Skin of body (tissue), 2 donors: ENCODE results near the gene GPR89B. TPM values are rescaled to one million over a fixed set of nuclear protein-coding genes. Genes with fewer than 3 reads are reported as not detected.
"Not testable (repeated sequence)": the region's sequence is repeated elsewhere in the genome, so short reads cannot be mapped to it uniquely, and the experiment has no call there.

ENCODE experiments used
- DNase-seq: peaks from one replicate; lab custom pipeline; 2025; lab: John Stamatoyannopoulos, UW
- total RNA-seq: library from RNA; depleted of rRNA; stranded (reverse); fragments of >200 nt; gene quantifications from one replicate; pipeline ENCODE4 v1.2.3, GENCODE V29; 2014

The GPR89B gene
- total RNA-seq = 16.2 TPM

DNA sequence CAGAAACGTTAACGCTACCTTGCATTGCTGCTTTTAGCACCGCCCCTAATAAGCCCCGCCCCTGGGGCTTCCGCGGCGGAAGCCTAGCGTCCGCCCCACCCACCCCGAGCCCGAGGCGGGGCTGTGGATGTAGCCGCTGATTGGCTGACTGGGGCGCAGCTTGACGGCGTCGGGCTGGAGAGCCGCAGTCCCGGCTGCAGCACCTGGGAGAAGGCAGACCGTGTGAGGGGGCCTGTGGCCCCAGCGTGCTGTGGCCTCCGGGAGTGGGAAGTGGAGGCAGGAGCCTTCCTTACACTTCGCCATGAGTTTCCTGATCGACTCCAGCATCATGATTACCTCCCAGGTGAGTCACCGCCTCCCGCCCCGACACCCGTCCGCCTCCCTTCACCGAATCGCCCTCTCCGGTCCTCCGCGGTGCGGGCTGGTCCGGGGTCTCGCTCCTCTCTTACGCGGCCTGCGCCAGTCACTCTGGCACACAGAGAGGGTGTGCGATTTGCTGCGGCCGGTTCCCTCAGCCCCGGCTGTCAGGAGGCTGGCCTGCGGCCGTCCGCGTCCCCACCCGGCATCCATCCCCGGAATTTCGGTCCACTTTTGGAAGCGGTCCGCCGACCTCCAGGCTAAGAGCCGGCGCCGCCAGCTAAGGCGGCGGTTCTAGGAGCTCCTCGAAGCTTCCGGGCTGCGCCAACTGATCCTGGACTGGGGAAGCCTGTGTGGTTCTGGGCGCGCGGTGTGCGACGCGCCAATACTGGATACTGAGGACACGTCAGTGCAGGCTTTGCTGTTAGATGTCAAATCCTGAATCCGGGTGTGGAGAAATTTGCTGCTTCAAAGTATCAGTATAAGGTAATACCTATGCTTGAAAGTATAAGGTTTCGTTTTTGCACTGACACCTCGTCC is at the start of gene GPR89B:
TSS of gene GPR89B (plus strand) at position 185 of the 897 bp plus-strand sequence. CDS start at position 302, 117 bp downstream.
- peak; percentile 33 for DNase-seq

DNA sequence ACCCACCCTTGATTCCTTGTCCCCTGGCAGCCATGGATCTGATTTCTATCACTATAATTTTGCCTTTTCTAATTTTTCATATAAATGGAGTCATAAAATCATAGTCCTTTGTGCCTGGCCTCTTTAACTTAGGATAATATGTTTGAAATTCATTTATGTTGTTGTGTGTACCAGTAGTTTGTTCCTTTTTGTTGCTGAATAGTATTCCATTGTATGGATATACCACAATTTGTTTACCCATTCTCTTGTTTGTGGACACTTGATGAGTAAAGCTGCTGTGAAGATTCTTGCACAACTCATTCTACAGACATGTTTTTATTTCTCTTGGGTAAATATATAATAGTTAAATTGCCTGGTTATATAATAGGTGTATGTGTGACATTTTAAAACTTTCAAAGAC is 48.3 kb upstream of the GPR89B start:
- DNase-seq = no peak

DNA sequence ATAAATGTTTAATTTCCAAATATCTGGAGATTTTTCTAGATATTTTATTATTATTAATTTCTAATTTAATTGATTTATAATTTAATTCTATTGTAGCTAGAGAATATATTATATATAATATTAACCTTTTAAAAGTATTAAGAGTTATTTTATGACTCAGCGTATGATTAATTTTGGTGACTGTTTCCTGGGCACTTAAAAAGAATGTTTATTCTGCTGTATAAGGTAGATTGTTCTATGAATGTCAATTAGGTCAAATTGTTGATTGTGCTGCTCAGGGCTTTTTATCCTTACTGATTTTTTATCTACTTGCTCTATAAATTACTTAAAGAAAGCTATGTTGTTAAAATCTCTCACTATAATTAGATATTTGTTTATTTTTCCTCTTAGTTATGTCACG is 45.7 kb upstream of the GPR89B start:
- no peak for DNase-seq

DNA sequence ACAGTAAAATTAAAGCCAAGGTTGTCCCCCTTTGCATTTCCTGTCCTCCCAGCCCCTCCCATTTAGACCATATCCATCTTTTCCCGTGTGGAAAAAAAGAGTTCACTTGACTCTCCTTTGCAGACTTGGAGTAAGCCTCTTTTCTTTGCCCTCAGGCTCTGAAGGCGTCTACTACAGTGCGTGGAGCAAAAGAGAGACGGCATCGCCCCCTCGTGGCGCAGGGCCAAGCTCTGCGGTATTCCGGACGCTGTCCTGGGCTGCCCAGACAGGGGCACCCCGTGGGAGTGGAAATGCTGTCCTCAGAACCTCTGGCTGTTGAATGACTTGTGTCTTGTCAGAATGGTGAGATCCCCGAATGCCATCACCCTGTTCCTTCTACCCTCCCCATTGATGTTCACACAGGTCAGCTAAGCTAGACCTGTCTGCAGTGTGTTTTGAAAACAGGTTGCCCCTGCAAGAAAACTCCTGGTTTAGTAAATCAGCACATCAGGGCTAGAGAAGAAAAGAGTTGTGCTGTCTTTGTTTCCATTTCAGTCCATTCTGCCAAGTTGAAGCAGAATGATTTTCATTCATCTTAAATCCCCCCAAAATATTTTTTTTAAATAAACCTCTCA is 37.9 kb upstream of the GPR89B start:
- DNase-seq = no peak

DNA sequence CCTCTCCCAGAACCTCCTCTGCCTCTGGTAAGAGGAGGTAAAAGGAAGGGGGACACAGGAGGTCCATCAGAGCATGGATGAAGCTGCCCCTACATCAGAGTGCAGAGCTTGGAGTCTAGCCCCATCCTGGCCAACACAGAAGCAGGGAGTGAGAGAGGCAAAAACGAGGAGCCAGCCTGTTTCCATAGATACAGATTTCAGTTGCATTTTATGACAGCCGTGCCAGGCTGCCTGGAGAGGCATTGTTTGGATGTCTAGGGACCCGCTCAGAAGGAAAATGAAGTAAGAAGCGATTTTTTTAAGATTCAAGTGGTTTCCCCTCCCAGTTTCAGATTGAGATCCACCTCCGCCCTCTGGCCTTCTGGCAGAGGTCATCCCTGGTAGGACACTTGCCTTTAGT is 37.1 kb upstream of the GPR89B start:
- DNase-seq = no peak

DNA sequence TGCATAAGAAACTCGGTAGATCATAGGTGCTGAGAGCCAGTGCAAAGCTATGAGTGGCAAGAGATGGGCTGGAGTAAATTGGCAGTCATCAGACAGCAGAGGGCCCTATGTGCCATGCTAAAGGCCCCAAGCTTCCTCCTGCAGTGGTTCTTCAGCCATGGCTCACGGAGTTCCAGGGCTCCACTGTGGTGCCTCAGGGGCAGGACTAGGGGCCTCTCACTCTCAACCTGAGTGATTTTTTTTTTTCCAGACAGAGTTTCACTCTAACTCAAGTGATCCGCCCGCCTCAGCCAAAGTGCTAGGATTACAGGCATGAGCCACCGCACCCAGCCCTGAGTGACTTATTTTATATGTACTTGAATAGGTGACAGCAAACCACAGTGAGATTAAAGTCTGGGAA is 36.0 kb upstream of the GPR89B start:
- DNase-seq = no peak

DNA sequence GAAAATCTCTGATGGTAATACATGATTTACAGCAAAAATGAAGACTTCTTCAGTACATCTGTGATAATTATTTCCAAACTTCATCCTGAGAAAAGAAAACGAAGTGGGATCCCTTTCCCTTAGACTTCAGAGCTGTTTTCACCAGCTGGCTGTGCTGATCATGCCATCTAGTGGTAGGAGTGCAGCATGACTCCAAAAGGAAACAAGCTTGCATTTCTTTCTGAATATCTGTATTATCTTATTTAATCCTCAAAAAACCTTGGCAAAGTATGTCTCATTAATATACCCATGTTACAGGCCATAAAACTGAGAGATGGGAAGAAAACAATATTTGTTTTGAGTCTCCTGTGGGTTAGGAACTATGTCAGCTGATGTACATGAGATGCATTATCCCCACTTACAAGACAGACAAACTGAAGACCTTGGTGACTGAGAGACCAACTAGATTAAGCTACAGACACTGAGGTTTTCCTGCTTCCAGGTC is 35.4 kb upstream of the GPR89B start:
- DNase-seq = peak; percentile 68

DNA sequence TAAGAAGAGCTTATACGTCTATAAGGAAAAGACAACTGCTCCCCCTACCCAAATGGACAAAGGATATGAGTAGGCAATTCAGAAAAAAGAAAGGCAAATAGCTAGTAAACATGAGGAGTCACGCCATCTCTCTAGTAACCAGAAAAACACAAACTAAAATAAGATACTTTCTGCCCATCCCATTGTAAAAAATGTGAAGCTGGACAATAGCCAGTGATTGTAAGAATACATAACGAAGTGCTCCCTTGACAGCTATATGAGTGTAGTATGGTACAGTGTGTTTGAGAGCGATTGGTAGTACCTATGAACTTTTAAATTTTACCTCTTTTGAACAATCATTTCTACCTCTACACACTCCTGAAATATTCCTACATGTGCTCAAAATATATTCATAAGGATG is 33.1 kb upstream of the GPR89B start:
- DNase-seq = no peak

DNA sequence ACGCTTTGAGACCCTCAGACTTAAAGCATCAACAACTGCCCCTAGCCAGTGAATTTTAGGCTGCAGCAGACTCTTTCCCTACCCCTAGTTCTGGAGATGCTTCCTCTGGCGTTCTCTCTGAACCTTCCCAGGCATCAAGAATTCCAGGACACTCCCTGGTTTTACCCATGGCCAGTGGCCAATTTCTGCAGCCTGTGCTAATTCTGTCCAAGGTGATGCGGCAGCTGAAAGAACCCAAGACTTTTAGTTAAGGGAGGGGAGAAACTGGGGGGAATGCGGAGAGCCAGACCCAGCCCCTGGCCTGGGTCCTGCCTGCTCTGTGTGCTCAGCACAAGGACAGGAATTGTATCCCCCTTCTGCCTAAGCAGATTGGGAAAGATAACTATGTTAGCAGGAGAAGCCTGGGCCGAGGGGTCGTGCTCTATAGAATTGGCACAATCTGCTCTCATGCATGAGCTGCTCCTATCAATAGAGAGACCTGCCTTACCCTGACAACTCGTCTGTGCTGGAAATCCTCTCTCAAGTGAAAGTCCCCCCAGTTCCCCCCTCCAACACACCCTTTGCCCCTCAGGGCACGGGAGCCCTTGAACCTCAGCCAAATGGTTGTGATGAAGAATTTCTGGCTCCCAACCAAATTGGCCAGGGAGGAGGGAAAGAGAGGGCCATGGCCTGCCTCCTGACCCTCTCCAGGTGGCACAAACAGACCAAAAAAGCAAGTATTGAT is 31.0 kb upstream of the GPR89B start:
- no peak for DNase-seq

DNA sequence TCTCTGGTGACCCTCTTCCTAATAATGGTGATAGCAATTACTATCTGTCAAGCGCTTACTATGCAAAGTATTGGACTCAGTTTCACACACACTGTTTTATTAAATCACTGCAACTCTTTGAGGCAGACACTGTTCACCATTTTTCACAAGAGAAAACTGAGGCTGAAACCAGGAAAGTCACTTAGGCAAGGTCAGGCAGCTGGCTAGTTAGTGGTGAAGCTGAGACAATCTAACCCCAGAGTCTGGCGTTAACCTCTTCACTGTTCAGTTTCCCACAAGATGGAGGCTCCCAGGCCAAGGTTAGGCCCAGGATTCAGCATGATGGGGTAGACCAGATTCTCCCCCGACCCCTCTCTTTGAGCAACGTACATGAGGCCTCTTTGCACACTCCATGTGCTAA is 30.4 kb upstream of the GPR89B start:
- no peak for DNase-seq

DNA sequence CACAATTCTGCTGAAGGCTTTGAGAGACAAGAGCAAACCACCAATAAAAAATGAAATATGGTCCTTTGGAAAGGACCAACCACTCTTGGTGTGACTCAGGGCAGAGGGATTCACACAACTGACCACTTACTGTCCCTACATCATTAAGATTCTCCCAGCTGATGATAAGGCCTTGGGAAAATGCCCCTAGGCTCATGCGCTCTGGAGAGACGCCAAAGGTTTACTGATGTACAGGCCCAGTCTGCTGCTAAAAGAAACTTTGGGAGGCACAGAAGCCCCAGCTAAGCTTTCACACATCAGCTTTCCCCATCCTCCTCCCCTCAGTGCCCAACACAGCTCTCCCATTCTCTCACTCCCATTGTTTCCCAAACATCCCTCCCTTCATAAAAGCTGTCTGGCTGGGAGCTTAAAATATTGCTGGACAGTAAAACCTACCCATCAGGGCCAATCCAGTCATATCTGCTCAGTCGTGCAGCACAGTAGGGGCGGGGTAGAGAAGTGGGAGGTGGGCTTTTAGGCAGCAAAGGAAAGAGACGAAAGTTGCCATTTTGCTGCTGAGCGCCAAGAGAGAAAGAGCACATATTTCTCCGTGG is 25.9 kb upstream of the GPR89B start, which contains the start of gene GJA8:
TSS of gene GJA8 (plus strand) at position 543 of the 593 bp plus-strand sequence. CDS start 5,161 bp downstream, outside the sequence.
- DNase-seq = no peak

DNA sequence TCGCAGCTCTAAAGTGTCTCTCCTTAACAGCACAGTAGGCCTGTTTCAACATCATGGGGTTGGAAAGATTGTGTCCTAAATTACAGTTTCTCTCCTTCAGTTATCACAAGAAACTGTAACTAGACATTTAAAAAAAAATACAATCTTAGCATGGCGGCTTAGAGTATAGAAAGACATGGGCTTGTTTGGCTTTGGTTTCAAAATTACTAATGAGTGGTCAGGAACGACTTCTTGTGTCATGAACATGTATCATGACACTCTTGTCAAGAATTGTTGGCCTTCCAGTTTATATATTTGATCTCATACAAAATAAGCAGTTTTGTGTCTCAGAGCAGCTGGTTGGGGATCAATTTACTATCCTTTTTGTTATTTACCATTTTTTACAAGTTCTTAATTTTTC is 23.5 kb upstream of the GPR89B start:
- DNase-seq = no peak

DNA sequence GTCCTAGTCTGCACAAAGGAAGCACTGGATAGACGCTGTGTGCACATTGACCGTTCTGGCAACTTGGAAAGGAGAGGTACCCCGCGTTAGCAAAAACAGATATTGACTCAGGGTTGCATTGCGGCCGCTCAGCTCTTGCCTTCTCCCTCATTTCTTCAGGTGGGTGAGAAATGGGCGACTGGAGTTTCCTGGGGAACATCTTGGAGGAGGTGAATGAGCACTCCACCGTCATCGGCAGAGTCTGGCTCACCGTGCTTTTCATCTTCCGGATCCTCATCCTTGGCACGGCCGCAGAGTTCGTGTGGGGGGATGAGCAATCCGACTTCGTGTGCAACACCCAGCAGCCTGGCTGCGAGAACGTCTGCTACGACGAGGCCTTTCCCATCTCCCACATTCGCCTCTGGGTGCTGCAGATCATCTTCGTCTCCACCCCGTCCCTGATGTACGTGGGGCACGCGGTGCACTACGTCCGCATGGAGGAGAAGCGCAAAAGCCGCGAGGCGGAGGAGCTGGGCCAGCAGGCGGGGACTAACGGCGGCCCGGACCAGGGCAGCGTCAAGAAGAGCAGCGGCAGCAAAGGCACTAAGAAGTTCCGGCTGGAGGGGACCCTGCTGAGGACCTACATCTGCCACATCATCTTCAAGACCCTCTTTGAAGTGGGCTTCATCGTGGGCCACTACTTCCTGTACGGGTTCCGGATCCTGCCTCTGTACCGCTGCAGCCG is 20.3 kb upstream of the GPR89B start:
- no peak for DNase-seq

DNA sequence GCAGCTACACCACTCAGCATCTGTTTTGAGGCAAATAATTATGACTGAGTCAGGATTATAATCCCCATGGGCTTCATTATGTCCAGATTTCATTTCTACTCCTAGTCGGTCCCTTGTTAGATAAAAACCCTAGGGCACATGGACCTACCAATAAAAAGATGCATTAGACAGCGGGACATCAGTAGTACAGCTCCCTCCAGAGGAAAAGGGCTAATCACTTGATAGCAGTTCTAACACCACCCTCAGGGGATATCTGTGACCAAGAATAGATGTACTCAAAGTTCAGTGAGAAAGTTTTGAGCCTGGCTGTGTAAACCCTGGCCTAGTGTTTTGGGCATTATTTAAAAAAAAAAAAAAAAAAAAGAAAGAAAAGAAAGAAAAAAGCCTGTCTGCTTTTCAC is 15.7 kb upstream of the GPR89B start:
- peak; percentile 4 for DNase-seq

DNA sequence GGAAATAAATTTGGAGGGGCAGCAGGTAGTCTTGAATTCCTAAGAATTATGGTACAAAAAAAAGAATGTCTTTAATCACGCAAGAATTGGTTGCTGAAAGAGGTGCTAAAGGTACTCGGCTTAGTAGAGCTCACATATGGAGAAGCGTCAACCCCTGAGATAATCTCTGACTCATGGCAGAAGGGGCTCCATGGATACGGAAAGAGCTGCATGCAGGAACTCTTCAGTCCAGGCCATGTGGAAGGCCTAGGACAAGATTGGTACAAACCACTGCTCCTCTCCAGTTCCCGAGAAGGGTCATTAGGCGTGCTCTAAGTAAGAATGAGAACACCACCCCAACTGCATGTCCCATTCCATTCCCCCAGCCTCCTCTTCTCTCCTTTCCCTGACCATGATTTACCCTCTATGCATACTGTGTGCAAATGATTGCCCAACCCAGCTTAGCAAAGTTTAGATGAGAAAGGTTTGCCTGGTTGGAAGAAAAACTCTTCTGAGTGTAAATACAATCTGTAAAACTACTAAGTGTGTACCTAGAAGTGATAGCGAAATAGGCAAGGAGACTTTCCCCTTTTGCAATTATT is 14.8 kb upstream of the GPR89B start:
- DNase-seq = no peak

DNA sequence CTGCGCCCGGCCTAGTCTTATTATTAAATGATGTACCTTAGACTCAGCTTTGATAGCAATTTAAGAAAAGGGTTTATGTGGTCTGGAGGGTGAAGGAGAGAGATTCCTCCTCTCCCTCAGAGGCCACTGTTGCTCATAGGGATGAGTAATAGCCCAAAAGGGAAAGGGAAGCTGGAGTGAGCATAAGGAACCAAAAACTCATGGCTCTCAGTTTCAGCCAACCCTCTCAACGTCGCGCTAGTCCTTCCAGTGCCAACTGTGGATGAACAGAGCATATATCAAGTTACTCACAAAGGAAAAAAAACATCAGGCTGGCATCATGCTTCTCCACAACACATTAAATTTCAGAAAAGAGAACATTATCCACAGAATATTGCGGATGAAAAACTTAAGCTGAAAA is 8.3 kb upstream of the GPR89B start:
- DNase-seq = no peak

DNA sequence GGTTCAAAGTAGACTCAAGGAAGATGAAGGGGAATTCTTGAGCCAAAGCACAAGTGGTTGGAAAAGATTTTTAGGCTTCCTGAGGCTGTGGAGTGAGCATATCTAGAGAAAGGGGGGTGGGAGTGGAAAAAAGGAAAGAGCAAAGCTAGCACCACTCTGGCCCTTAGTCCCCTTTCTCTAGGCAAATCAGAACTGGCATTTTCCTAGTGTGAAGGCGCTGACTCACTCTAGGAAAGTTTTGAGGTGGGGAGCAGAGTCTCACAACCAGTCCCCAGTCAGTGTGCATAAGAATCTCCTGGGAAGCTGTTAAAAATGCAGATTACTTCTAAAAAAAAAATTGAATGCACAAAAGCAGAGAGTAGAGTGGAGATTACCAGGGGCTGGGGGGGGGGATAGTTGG is 3.4 kb upstream of the GPR89B start:
- no peak for DNase-seq

DNA sequence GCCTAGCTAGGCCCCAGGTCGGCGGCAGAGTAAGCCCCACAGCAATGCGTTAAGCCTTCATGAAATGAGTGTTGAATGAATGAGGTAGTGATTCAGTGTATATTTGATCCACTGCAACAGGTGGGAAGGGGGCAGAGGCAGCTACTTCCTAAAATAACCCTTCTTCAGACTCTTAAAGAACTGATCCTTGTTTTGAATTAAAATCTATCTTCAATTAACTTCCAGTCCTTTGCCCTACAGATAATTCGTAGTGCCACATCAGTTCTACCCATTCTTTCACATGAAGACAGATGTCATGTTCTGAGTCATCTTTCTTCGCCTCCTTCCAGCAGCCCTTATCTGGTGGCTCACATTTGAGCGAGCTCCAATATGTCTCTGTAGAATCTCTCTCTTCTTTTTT is 1.0 kb upstream of the GPR89B start:
- not testable (repeated sequence) for DNase-seq

DNA sequence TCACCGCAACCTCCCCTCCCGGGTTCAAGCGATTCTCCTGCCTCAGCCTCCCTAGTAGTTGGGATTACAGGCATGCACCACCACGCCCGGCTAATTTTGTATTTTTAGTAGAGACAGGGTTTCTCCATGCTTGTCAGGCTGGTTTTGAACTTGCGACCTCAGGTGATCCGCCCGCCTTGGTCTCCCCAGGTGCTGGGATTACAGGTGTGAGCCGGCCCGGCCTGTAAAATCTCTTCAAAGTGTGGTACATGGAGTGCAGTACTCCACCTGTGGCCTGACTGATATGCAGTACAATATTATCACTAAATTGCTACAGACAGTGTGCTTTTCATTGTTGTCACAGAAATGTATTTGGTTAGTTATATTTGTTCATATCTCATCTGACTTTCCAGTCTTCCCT is 531 bp upstream of the GPR89B start:
- not testable (repeated sequence) for DNase-seq

DNA sequence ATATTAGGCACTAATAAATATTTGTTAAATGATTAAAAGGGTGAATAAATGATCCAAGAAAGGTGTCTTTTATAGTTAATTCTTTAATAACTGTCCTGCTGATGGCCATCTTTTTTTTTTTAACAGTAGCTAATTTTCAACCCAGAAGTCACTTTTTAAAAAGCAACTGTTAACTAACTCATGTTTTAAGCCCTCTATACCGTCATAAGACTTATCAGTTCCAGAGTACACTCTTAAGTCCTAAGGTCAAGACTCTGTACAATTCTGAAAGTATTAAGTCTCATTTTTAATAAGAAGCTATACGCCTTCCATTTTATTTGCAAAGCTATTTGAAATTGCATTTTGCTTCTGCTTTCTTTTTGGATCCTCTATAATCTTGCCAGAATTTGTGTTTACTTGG is 2.9 kb downstream of the GPR89B start:
- DNase-seq = not testable (repeated sequence)

DNA sequence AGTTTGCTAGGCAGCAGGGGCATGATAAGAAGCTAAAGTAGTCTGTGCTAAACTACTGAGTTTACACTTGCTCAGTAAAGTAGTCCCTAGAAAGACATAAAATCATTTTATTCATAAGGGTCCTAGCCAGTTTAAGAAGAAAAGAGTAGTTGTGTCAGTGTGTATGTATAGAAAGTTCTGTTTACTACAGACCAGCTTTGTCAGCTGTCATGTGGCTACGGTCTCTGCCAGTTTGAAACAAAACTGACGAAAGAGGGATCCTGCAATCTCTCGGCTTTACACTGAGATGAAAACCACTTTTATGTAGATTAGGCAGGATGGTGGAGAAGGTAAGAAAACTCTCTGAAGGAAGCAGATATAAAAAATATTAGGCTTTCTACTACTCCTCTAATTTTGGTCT is 7.1 kb downstream of the GPR89B start:
- not testable (repeated sequence) for DNase-seq
